ENCODE results near the gene ZNF746.

The ZNF746 gene

DNA sequence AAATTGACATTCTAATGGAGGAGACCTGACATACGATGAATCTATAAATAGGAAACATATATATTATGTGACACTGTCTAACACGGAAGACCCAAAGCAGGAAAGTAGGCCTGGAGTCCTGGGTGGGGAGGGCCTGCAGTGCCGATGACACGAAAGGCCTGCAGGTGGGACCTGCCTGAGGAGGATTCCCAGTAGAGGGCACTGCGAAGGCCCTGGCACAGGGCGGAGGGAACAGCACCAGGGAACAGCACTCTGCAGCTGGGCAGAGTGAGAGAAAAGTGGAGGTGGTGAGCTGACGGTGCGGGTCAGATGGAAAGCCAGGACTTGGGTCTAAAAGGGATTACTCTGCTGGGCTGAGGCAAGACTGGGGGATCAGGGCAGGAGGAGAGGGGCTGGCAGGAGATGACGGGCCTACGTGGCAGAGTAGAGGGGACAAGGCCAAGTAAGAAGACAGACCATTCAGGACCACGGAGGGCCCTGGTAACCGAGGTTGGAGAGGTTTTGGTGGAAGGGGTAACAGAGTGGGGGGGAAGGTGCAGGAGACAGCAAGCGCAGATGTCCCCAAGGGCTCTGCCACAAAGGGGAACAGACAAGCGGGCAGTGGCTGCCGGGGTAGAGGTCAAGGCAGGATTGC, 8.1 kb downstream of the ZNF746 start:
- DNase-seq, result no peak

DNA sequence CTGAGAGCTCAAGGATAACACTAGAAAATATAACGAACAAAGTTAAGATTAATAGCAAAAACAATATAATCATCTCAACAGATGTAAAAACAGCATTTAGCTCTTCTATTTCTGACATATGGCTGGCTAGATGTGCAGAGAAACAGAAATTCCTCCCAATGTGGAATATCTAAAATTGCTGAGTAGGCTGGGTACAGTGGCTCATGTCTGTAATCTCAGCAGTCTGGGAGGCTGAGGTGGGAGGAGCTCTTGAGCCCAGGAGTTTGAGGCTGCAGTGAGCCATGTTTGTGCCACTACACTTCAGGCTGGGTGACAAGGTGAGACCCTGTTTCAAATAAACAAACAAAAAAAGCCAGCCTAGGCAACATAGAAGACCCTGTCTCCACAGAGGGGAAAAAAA, 18.0 kb downstream of the ZNF746 start:
- DNase-seq, result no peak

DNA sequence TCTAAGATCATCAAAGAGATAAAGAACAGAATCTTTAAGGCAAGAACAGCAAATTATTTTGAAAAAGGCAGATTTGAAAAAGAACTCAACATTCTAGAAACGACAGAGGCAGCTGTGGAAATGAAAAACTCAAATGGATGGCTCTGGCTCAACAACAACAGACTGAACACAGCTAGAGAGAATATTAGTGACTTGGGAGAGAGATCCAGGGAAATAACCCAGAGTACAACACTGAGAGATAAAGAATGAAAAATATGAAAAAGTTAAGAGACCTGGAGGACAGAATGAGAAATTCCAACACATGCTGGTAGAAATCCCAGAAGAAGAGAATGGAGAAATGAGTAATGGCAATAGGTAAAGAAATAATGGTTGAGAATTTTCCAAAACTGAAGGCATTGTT, 18.9 kb downstream of the ZNF746 start:
- DNase-seq, result no peak

DNA sequence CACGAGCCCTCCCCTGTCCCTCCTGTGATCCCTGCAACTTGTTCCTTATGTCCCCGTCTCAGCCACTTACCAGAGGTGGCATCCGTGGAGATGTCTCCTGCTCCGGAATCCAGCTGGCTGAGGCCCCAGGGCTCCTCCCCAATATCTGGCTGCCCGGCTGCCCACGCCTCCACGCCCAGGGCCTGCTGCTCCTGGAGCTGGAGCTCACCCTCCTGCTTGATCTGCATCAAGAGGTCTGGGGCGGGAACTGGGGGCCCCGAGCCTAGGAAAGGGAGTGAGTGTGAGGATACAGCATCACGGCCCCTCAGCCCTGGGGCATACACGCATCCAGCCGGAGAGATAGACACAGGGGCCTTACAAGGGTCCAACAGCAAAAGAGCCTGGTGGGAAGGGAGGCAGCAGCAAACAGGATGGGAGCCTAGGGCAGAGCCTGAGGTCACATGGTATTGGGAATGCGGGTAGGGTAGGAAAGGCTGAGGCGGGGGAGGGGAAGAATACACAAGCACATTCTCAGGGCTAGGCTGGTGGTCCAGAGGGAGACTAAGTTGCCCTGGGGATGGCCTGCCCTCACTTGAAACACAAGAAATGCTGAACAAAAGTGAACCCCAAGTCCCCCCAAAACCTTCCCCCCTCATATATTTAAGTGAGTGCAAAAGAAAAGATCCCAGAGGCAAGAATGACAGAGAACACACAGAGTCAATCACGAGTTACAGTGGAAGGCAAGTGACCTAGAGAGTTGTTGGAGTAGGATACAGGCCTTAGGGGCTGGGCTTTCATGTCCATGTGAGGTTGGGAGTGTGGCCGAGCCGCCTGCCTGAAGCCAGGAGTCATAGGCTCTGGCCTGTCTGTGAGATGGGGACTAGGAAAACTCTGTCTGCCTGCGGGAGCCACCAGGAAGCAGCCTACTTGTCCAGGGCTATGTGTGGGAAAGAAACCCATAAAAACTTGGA, 19.8 kb downstream of the ZNF746 start:
- DNase-seq, result no peak

DNA sequence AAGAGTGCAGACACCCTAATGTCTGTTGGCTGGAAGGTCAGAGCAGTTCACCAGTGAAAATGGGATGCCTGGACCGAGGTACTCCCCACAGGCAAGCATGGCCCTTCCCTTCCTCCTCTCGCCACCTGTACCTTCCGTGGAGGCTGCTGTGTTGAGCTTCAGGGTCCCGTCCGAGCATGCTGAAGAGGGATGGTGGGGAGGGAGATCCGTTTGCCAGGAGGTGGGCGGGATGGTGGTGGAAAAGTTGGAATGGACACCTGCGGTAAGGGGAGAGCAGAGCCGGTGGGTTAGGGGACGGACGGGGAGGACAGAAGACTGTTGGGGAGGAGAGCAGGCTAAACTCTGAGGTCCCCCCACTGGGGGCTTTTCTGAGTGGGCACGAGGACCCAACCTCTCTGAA, 20.8 kb downstream of the ZNF746 start:
- no peak for DNase-seq

DNA sequence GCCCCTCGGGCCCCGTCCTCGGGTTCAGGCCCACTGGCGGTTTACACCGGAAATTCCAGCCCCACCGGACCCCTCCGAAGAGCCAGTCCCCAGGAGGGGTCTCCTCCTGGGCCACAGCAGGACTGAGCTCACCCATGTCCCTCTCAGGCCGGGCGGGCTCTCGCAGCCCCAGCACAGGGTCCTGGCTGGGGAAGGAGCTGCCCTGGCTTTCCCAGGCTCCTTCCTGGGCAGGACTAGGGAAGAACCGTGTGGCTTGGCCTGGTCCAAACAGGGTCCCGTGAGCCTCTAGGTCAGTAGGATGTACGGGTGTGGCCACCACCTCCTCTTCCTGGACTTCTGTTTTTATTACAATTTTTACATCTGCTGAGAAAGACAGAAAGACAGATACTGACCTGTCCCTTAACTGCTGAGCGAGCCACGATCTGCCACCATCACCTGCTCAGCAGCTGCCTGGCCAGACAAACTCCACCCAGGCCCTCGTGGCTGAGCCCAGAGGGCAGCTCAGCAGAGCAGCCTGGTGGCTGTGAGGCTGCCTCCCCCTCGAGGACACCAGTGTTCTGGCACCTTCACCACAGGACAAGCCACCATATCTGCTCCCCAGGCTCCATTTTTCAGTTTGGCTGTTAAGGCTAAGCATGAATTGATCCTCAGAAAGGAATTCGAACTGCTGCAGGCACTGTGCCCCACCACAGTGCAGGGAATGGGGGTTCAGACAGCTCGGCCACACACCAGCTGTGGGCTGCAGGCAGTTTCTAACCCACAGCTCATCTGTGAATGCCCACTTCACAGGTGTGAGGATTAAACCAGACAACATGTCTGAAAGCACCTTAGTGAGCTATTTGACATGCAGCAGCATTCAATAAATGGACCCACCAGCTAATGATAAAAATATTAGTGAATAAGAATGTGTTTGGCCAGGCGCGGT, 22.2 kb downstream of the ZNF746 start:
- no peak for DNase-seq

DNA sequence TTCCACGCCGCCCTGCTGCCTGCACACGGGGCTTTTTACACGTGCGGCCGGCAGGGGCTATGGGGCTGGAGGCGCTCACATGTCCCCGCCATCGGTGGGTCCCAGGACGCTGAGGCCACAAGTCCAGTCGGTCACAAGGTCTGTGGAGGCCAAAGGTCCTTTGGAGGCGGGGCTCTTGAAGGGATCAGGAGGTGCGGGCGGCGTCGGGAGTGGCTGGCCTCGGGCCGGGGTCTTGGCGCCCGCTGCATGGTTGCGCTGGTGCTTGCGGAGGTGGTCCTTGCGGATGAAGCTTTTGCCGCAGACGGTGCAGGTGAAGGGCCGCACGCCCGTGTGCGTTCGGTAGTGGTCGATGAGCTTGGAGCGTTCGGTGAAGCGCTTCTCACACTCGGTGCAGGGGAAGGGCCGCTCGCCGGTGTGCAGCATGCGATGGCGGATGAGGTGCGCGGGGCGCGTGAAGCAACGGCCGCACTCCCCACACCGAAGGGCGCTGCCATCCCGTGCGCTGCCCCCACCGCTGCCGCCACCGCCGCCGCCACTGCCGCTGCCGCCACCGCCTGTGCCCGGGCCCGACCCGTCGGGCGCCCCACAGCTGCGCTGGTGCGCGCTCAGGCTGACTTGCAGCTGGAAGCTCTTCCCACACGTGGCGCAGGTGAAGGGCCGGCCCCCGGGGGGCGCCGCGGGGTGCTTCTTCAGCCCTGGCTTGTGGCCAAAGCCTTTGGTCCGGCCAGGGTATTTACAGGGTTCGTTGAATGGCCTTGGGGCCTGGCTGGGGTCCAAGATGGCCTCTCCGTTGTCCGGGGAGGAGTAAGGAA, 23.1 kb downstream of the ZNF746 start:
- no peak for DNase-seq

DNA sequence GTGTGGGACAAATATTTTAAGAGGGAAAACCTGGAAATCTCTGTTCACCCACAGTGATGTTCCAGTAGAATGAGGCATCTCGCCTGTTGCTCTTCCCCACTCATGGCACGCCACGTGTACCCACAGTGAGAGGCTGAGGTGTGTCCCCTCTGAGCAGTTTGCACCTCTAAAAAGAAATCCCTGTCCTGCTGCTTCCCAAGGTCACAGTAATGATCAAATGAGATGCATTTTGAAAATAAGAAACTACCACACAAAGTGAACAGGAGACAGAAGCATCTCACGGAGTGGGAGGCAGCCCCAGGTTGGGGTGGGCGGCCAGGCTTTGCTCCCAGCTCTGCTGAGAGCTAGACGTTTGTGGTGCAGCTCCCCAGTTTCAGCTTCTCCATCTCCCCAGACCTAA, 24.4 kb downstream of the ZNF746 start:
- DNase-seq, result no peak

DNA sequence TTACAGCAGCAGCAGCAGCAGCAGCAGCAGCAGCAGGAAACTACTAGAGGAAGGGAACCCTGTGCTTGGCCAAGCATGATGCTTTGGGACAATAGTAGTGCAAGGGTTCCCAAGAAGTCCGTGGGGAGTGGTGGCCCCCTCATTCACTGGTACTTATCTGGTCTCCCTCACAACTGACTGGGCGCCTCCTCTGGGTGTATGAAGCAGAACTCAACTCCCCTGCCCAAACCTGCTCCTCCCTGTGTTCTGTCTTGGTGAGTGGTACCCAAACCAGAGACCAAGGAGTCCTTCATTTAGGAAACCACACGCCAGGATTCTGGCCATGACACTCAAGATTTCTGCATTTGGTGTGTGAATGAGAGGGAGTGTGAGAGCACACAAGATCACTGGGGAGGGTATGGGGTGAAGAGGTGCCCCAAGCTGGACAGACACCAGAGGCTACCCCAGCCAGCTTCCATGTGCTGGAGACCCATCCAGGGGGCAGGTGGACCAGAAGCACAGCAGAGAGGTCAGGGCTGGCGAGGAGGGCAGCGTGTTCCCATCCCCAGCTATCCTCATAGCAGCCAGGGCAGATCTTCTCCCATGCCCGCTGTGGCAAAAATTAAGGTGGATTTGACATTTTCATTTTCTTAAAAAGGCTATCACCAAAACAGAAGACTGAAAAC, 26.2 kb downstream of the ZNF746 start:
- no peak for DNase-seq

DNA sequence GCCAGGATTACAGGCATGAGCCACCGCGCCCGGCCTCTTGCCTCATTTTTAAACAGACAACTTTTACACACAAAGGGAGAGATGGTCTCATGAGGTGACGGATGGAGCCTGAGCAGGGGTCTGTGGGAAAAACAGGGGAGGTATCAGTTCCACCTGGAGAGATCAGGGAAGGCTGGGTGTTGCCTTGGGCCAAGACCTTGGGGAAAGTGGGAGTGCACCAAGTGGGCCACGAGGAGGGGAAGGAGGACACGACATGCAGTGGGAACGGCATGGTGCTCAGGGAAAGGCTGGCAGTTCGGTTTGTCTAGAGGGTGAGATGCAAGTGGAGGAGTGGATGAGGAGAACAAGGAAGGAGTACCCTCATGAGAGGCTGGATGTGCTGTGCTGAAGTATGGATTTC, 27.8 kb downstream of the ZNF746 start:
- no peak for DNase-seq

DNA sequence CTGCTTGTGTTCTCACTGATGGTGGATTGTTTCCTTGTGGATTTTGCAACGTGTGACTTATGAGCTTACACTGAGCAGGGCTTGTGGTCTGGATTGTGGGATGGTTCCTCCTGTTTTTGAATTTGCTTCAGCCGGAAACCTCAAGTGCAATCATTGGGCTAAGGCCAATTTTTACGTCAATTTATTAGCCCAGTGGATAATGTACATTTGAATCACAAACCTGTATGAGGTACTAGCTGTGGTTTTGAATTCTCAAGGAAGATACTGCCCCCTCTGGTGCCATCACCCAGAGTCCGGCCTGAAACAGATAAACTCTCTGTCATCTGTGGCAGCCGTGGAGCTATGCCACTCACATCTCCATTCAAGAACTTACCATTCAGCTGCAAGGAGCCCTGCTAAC, 29.4 kb downstream of the ZNF746 start:
- DNase-seq, result no peak

DNA sequence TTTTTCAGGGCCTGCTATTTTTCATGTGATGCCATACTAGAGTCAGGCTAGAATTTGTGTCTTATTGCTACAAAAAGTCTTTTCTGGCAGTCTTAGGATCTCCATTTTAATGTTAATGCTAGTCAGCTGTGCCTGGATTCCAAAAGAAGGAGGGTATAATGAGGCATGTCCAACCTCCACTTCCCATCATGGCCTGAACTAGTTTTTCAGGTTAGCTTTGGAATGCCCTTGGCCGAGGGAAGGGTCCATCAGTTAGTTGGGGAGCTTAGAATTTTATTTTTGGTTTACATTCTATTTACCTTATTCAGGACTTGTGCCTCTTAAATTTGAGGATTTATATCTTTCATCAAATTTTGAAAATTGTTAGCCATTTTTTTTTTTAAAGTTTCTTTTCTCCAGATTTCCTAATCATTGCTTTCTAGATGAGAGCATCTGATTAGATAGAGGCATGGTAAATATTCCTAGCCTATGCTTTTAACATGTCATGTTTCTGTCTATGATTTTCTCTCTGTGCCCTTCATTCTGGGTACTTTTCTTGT, 30.2 kb downstream of the ZNF746 start:
- no peak for DNase-seq

DNA sequence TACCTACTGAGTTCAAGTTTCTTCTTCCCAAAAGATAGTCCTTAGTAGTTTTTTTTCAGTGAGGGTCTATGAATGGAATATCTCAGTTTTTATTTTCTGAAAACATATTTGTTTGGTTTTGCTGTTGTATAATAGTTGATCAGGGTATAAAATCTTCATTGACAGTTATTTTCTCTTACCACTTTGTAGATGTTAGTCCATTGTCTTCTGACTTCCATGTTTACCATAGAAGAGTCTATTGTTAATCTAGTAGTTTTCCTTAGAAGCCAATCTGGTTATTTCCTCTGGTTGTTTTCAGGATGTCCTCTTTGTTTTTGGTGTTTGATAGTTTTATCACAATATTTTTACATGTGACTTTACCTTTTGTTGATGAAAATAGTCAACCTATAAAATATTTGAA, 31.2 kb downstream of the ZNF746 start:
- no peak for DNase-seq

DNA sequence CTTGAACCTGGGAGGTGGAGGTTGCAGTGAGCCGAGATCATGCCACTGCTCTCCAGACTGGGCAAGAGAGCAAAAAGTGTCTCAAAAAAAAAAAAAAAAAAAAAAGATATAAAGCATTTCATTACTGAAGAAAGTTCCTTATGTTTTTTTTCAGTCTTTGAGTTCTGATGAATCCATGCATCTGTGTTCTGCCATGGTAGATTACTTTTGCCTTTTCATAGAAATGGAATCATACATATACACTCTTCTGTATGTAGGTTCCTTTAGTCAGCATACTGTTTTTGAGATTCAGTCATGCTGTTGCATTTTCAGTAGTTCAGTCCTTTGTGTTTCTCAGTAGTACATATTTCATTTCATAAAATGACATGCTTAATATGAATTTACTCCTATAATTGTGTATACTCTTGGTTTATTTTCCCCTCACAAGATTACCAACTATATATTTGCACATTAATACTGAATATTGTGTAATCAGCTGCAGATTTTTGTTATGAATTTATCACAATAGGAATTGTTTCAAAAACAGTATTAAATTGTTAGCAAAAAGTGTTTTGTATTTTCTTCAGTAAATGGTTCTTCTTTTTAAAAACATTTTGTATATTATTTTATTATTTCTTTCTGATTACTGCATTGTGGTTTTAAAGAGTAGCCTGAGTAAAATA, 34.0 kb downstream of the ZNF746 start:
- no peak for DNase-seq

DNA sequence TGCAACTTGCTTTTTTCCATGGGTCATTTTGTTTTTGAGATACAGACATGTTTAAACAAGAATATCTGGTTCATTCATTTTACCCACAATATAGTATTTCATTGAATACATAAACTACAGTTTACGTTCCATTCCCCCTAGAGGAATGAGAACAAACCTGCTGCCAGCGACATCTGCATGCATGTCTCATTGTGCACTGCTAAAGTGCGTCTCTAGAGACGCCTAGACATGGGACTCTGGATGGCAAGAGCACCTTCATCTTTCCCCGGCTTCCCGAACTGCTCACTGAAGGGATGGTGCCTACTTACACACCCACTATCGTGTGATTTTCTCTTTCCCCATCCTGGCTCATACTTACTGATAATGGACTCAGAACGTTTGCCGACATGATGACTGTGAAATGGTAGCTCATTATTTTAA, 35.5 kb downstream of the ZNF746 start:
- no peak for DNase-seq

DNA sequence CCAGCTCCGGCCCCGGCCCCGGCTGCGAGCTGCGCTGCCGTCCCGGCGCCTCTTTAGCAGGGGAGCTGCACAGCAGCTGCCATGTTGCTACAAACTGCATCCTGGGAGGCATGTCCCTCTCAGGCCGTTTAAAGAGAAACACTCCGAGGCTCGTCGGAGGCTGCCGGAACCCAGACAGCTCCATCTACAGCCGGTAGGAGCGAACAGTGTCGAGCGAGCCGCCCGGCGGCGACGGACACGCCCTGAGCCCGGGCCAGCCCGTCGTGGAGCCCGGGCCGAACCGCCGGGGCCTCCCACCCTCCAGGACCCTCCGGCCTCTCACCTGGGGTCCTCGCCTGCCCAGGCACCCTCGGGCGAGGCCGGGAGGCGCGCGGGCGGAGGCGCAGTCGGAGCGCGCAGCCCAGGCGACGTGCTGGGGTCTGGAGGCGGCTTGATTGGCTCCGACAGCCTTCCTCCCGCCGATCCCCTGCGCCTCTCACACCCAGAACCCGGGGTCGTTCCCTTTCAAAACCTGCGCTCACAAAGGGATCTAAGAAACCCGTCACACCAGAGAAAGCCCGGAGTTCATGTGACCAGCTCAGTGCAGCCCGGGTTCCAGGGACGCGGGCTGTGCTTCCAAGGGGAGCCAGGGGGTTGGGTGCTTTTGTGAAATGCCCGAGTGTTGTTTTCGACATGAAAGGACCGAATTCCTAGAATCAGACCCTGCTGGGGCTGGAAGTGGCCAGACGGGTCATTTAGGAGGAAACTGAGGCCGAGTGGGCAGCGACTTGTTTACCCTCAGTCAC, 36.9 kb downstream of the ZNF746 start, which contains the start of gene ZNF777:
Gene ZNF777 (minus strand): TSS at position 570 of the 785 bp plus-strand sequence. CDS start 5,040 bp downstream, outside the sequence.
- DNase-seq, result peak; percentile 58

DNA sequence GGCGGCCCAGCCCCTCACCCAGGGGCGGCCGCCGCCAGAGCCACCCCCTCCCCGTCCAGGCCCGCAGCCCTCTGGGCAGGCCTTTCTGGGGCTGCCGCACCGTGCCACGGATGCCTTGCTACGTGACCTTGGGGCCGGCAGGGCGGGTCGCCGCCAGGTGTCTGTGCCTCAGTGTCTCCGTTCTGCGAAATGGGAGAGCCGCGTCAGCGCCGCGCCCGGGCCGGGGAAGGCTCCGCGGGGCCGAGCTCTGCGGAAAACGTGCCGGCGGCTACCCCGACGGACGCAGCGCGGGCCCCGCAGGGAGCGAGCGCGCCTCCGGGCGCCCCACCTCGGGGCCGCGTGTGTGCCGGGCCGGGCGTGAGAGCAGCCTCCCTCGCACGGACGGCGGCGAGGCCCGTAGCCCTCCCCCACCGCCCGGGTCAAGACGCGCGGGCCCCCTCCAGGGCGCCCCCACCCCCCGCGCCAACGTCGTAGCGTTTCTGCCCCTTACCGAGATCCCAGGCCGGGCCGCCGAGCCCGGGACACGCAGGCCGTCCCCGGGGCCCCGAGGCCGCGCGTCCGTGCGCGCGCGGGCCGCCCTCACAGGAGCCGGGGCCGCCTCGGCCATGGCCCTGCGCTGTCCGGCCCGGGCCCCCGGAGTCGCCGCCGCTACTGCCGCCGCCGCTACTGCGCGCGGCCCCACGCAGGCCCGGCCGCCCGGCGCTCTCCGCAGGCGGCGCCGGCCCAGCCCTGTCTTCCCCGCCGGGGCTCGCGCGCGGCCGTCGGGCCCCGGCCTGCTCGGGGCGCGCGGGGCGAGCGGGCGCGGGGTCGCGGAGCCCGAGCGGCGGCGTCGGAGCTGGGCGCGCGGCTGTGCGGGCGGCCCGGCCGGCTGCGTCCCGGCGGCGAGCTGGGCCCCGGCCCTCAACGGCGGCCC, 37.8 kb downstream of the ZNF746 start:
- no peak for DNase-seq

DNA sequence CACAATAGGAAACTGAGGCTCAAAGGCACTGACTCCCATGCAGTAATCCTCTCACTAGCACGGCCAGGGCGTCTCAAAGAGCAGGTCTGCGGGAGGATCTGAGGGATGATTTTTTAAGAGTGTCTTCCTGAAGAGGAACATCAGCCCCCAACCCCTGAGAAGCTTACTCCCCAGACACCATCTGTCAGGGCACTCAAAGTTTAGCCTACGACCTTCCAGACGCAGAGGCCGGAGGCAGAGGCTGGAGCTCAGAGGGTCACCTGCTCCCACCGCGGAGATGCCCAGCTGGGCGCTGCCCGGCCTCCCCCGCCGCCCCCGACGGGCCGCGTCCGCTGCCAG, 38.4 kb downstream of the ZNF746 start:
- DNase-seq, result no peak

DNA sequence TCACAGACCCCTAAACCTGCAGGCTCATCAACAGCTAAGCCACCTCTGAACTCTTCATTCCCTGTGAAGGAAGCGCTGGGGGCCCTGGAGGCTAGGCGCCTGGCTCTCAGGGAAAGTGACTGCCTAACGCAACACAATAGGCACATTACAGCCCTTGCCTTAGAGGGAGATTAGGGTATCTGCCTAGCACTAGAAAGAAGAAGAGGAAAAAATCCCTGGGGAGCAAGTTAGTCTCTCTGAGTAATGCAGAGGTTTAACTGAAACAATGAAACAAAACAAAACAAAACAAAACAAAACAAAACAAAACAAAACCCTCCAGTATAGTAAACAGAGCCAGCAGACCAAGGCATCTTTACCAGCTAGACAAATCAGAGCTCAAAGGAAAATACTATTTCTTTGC, 39.4 kb downstream of the ZNF746 start:
- DNase-seq, result no peak
